Endothelial cell of umbilical vein (primary cell): ENCODE measurements around the gene MRTFA. TPM values are rescaled to one million over a fixed set of nuclear protein-coding genes. Genes with fewer than 3 reads are reported as not detected.

Experiments used
- BruUV-seq: library from RNA; stranded (reverse); fragments of 400-500 nt; replicated peaks from 2 replicates; lab custom pipeline; 2021; lab: Mats Ljungman, UMichigan
- CTCF ChIA-PET: fragments of 300-600, 350-600 bp; sonication (Branson Sonifier 250); formaldehyde crosslinking; loops from one replicate; lab custom pipeline; 2021; ENCODE audit warnings: antibody characterized with exemption, inconsistent platforms; lab: Charles Lee
- POLR2A ChIA-PET: fragments of 300-600, 350-600 bp; sonication (Branson Sonifier 250); formaldehyde crosslinking; loops from one replicate; lab custom pipeline; 2021; ENCODE audit warnings: antibody characterized with exemption, inconsistent platforms; lab: Charles Lee
- DNase-seq: peaks from one replicate; pipeline ENCODE4 v3.0.0-alpha.2; 2011; ENCODE audit warnings: low read depth, low spot score
- FAIRE-seq: peaks from 2 replicates; lab custom pipeline; 2011; peaks lifted over from hg19 to GRCh38; lab: Jason Lieb, UNC
- H2AFZ ChIP-seq: 2 replicates; pipeline ENCODE4 v1.6.0; 2012; ENCODE audit warnings: low read depth, low read length, control low read depth, inconsistent platforms
- H3K27ac ChIP-seq: 2 replicates; pipeline ENCODE4 v1.5.1; 2011; ENCODE audit warnings: low read depth, mild to moderate bottlenecking, control low read depth, low read length, moderate library complexity; ENCODE audit not compliant: insufficient read depth
- H3K27me3 ChIP-seq, 2 experiments: 2 replicates each; pipeline versions ENCODE4 v1.6.0 to v1.6.1; 2011; ENCODE audit warnings: low read length in 2 of 2, mixed read lengths in 1 of 2; ENCODE audit not compliant: control insufficient read depth in 2 of 2, insufficient read depth in 2 of 2
- H3K36me3 ChIP-seq, 2 experiments: 2 replicates in 1 of 2; 3 replicates in 1 of 2; pipeline ENCODE4 v1.5.1; 2011; ENCODE audit warnings: low read length in 2 of 2, mild to moderate bottlenecking in 1 of 2, moderate library complexity in 1 of 2; ENCODE audit not compliant: control insufficient read depth in 2 of 2, insufficient read depth in 2 of 2; ENCODE audit errors: extremely low read depth in 1 of 2
- H3K4me1 ChIP-seq: 3 replicates; pipeline ENCODE4 v1.5.1; 2011; ENCODE audit warnings: mild to moderate bottlenecking, low read length; ENCODE audit not compliant: control insufficient read depth, insufficient read depth; ENCODE audit errors: extremely low read depth
- H3K4me2 ChIP-seq: 2 replicates; pipeline ENCODE4 v1.6.1; 2011; ENCODE audit warnings: low read length, control low read depth, mixed read lengths; ENCODE audit not compliant: insufficient read depth
- H3K4me3 ChIP-seq, 3 experiments: fragments of 200-600 bp in 1 of 3; sonication (generic), shearing (Covaris generic) in 1 of 3; replicated peaks in 1 of 3; 2 replicates each; pipeline ENCODE4 v1.5.1; 2011 to 2016; ENCODE audit warnings: control low read depth in 3 of 3, low read length in 3 of 3, mild to moderate bottlenecking in 2 of 3, inconsistent platforms in 1 of 3, low read depth in 1 of 3, moderate library complexity in 1 of 3; ENCODE audit not compliant: insufficient read depth in 1 of 3
- H3K79me2 ChIP-seq: 2 replicates; pipeline ENCODE4 v1.6.0; 2012; ENCODE audit warnings: low read length, inconsistent platforms; ENCODE audit not compliant: control insufficient read depth, insufficient read depth
- H3K9ac ChIP-seq: replicated peaks from 2 replicates; pipeline ENCODE3; 2011; ENCODE audit warnings: low read length, control low read depth; ENCODE audit not compliant: insufficient read depth; ENCODE audit errors: extremely low read depth
- H3K9me1 ChIP-seq: replicated peaks from 3 replicates; pipeline ENCODE4 v1.6.0; 2011; ENCODE audit warnings: mild to moderate bottlenecking, low read length; ENCODE audit not compliant: control insufficient read depth, insufficient read depth; ENCODE audit errors: extremely low read depth
- H3K9me3 ChIP-seq: replicated peaks from 2 replicates; pipeline ENCODE4 v1.5.1; 2012; ENCODE audit warnings: low read length, inconsistent platforms; ENCODE audit not compliant: control insufficient read depth, insufficient read depth
- H4K20me1 ChIP-seq: replicated peaks from 2 replicates; pipeline ENCODE3; 2011; ENCODE audit warnings: mild to moderate bottlenecking, low read length; ENCODE audit not compliant: control insufficient read depth, insufficient read depth; ENCODE audit errors: extremely low read depth
- CTCF ChIP-seq, 2 donors: IDR thresholded peaks; 1 replicate in 1 of 2; 2 replicates in 1 of 2; pipeline ENCODE4 v1.5.1; 2011; ENCODE audit warnings: low read length in 2 of 2, mild to moderate bottlenecking in 2 of 2, moderate library complexity in 2 of 2, control low read depth in 1 of 2, inconsistent platforms in 1 of 2, low read depth in 1 of 2; ENCODE audit not compliant: insufficient read depth in 1 of 2; ENCODE audit errors: extremely low read depth in 1 of 2
- EZH2 ChIP-seq: IDR thresholded peaks from 2 replicates; pipeline ENCODE4 v1.6.1; 2012; ENCODE audit warnings: borderline replicate concordance, low read depth, mild to moderate bottlenecking, moderate library complexity, low read length, inconsistent platforms; ENCODE audit not compliant: severe bottlenecking
- FOS ChIP-seq: IDR thresholded peaks from 2 replicates; pipeline ENCODE4 v1.6.1; 2011; ENCODE audit warnings: mild to moderate bottlenecking, low read length, moderate library complexity, borderline replicate concordance; ENCODE audit not compliant: insufficient read depth
- GATA2 ChIP-seq: IDR thresholded peaks from 2 replicates; pipeline ENCODE4 v1.7.0; 2011; ENCODE audit warnings: low read depth, mild to moderate bottlenecking, moderate library complexity, mixed read lengths, low read length; ENCODE audit not compliant: insufficient read length, insufficient read depth
- JUN ChIP-seq: IDR thresholded peaks from 2 replicates; pipeline ENCODE4 v1.6.1; 2011; ENCODE audit warnings: borderline replicate concordance, low read depth; ENCODE audit not compliant: insufficient read length, insufficient read depth
- MYC ChIP-seq: IDR thresholded peaks from one replicate; pipeline ENCODE4 v1.6.1; 2011; ENCODE audit warnings: mild to moderate bottlenecking, low read depth, low read length
- POLR2A ChIP-seq: IDR thresholded peaks from 2 replicates; pipeline ENCODE4 v1.6.1; 2012; ENCODE audit warnings: low read depth, mild to moderate bottlenecking, control low read depth, low read length
- POLR2AphosphoS5 ChIP-seq: IDR thresholded peaks from 2 replicates; pipeline ENCODE4 v1.6.1; 2012; ENCODE audit warnings: low read depth, mild to moderate bottlenecking, control low read depth, low read length, moderate library complexity; ENCODE audit not compliant: insufficient read depth
- dilution Hi-C: fragments of 300-500 bp; cut with MboI; formaldehyde crosslinking; loops from one replicate; pipeline ENCODE4 v1.15.0; 2019; ENCODE audit warnings: low sequenced_read_pairs; ENCODE audit not compliant: extremely low pct_ligation_motif_present
- intact Hi-C: fragments of 100-400 bp; cut with micrococcal nuclease; formaldehyde crosslinking; loops from one replicate; pipeline ENCODE4 v1.10.0; 2022
- polyA plus RNA-seq, 4 experiments: library from polyadenylated mRNA; depleted of rRNA in 3 of 4; stranded (reverse) in 3 of 4; unstranded in 1 of 4; fragments of >200 nt; gene quantifications; 2 replicates each; pipeline versions ENCODE4 v1.2.1 to v1.2.3, GENCODE V29; 2011 to 2012; ENCODE audit warnings: missing spikeins in 1 of 4
- total RNA-seq: library from RNA; stranded (reverse); gene quantifications from 2 replicates; pipeline ENCODE4 v1.2.3, GENCODE V29; 2021
- TF ChIP-seq, protein P1 (sequence below): IDR thresholded peaks from 2 replicates; pipeline ENCODE4 v1.6.1; 2011; ENCODE audit not compliant: insufficient read depth, insufficient read length

The MRTFA gene
- total and polyA plus RNA-seq, 2 donors (not counting 3 experiments of a cell fraction or from before 2014, with no cell fraction given), result 13.6 to 44.1 TPM

GRCh38 chr22:40592352-40593113, 44.0 kb downstream of the MRTFA start:
- H3K4me1 ChIP-seq, result no peaks in the 10 kb centered on the region
- no peaks in the 10 kb centered on the region for H3K9me1 ChIP-seq
- no peak overlapping the region for H3K4me3 ChIP-seq
- no peak overlapping the region for H2AFZ ChIP-seq
- TF ChIP-seq CTCF (IDR thresholded peaks at IDR 0.05; ENCODE audit: extremely low read depth in 1 of 2, insufficient read depth in 1 of 2, low read depth in 1 of 2, low read length in 2 of 2), result no peak
- no peak for TF ChIP-seq MYC
- TF ChIP-seq JUN, result no peak
- no peak for FAIRE-seq
- BruUV-seq, result no TSS peak
- peaks cover 4% of the 10 kb centered on the region for H4K20me1 ChIP-seq
- H3K79me2 ChIP-seq, result peaks cover 53% of the 10 kb centered on the region
- no peaks in the 10 kb centered on the region for H3K27me3 ChIP-seq
- no peaks in the 10 kb centered on the region for H3K36me3 ChIP-seq
- no peak overlapping the region for H3K9ac ChIP-seq
- dilution Hi-C loops, result no loop called here
- DNase-seq, result no peak
- intact Hi-C loops, result no loop called here
- no peaks in the 10 kb centered on the region for H3K9me3 ChIP-seq
- POLR2A ChIA-PET, result no interaction called here
- H3K27ac ChIP-seq, result no peak overlapping the region
- H3K4me2 ChIP-seq, result no peak overlapping the region
- CTCF ChIA-PET, result no interaction called here

DNA sequence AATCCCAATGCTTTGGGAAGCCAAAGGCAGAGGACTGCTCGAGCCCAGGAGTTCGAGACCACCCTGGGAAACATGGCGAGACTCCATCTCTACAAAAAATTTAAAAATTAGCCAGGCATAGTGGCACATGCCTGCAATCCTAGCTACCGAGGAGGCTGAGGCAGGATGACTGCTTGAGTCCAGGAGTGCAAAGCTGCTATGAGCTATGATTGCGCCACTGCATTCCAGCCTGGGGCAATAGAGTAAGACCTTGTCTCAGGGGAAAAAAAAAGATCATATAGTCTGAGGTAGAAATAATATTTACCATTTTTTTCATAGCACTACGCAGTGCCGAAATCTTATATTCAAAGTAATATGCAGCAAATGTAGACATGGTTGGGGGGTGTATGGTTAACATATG, 47.8 kb downstream of the MRTFA start:
- Histone ChIP-seq H3K9me1 (no peaks in the 10 kb centered on the region), H3K4me1 (no peaks in the 10 kb centered on the region), H3K9ac (no peak overlapping the region), H3K36me3 (no peaks in the 10 kb centered on the region), H3K27ac (no peak overlapping the region), H3K27me3 (no peaks in the 10 kb centered on the region), H4K20me1 (peaks cover 4% of the 10 kb centered on the region), H3K79me2 (peaks cover 26% of the 10 kb centered on the region), H3K4me2 (no peak overlapping the region), H2AFZ (no peak overlapping the region), H3K4me3 (no peak overlapping the region), H3K9me3 (no peaks in the 10 kb centered on the region)
- ChIA-PET POLR2A (no interaction called here), CTCF (interaction anchor here (1.0 to 1.2 kb wide), 2 partner anchors 17 to 310 kb away, joined by 3 read pairs; no protein-coding TSS in a partner anchor)
- FAIRE-seq (no peak), DNase-seq (no peak)
- intact Hi-C loops (no loop called here), dilution Hi-C loops (no loop called here)
- BruUV-seq, result no TSS peak
- TF ChIP-seq, protein P1, sequence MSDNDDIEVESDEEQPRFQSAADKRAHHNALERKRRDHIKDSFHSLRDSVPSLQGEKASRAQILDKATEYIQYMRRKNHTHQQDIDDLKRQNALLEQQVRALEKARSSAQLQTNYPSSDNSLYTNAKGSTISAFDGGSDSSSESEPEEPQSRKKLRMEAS, result no peak
- TF ChIP-seq EZH2 (no peak), POLR2AphosphoS5 (no peak), GATA2 (no peak), POLR2A (no peak), MYC (no peak), JUN (no peak), FOS (no peak), CTCF (IDR thresholded peaks at IDR 0.05; ENCODE audit: extremely low read depth in 1 of 2, insufficient read depth in 1 of 2, low read depth in 1 of 2, low read length in 2 of 2) (no peak)
